ENCODE data around the gene ADCY2. TPM values are rescaled to one million over a fixed set of nuclear protein-coding genes. Genes with fewer than 3 reads are reported as not detected.

Gene ADCY2
- total and polyA plus RNA-seq, 2 experiments from 2014 or later: 23.8 to 74.9 TPM

GRCh38 chr5:7415587-7416535 lies 19.9 kb downstream of the ADCY2 start (continued):
- TF ChIP-seq, protein P1, sequence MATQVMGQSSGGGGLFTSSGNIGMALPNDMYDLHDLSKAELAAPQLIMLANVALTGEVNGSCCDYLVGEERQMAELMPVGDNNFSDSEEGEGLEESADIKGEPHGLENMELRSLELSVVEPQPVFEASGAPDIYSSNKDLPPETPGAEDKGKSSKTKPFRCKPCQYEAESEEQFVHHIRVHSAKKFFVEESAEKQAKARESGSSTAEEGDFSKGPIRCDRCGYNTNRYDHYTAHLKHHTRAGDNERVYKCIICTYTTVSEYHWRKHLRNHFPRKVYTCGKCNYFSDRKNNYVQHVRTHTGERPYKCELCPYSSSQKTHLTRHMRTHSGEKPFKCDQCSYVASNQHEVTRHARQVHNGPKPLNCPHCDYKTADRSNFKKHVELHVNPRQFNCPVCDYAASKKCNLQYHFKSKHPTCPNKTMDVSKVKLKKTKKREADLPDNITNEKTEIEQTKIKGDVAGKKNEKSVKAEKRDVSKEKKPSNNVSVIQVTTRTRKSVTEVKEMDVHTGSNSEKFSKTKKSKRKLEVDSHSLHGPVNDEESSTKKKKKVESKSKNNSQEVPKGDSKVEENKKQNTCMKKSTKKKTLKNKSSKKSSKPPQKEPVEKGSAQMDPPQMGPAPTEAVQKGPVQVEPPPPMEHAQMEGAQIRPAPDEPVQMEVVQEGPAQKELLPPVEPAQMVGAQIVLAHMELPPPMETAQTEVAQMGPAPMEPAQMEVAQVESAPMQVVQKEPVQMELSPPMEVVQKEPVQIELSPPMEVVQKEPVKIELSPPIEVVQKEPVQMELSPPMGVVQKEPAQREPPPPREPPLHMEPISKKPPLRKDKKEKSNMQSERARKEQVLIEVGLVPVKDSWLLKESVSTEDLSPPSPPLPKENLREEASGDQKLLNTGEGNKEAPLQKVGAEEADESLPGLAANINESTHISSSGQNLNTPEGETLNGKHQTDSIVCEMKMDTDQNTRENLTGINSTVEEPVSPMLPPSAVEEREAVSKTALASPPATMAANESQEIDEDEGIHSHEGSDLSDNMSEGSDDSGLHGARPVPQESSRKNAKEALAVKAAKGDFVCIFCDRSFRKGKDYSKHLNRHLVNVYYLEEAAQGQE (IDR thresholded peaks at IDR 0.05; ENCODE audit: unreplicated experiment): no peak
- no peak for TF ChIP-seq CTCF (conservative IDR thresholded peaks at IDR 0.05; ENCODE audit: low read depth in 2 of 2)

DNA sequence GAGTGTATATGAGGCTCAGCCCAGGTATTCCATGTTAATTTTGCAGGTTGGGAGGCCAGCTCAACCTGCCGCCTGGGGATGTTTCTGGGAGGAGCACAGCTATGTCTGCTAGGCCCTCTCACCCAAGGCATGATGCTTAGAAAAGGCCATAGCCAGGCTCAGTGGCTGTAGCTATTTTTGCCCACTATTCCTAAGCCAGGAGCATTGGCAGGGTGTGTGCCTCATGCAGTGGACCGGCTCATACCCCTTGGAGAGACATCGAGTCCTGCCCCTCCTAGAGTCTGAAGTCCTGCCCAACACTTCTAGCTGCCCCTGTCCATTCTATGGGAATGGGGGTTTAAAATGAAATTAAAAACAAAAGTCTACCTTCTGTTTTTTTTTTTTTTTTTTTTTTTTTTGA lies 22.3 kb downstream of the ADCY2 start:
- ATAC-seq: no peak
- Mint-ChIP-seq H3K27me3 (ENCODE audit: insufficient read depth, low read depth, poor library complexity) (no peaks in the 10 kb centered on the region), H3K27ac (no peak overlapping the region), H3K4me3 (no peak overlapping the region), H3K9me3 (no peaks in the 10 kb centered on the region), H3K36me3 (ENCODE audit: low read depth) (peaks cover 68% of the 10 kb centered on the region), H3K4me1 (peaks cover 55% of the 10 kb centered on the region)
- Histone ChIP-seq H3F3A (replicated peaks; ENCODE audit: low read depth) (peaks cover 19% of the 10 kb centered on the region), H3K27ac (ENCODE audit: low read depth) (0 out of 2 replicates have a peak overlapping the region, but pooled peaks have one; percentile 18), H3K4me2 (no peak overlapping the region), H3K4me1 (ENCODE audit: insufficient read depth) (peaks cover 49% of the 10 kb centered on the region), H2AFZ (no peak overlapping the region), H3K4me3 (no peak overlapping the region), H3K36me3 (ENCODE audit: insufficient read depth) (peaks cover 12% of the 10 kb centered on the region), H3K79me2 (replicated peaks; ENCODE audit: insufficient read depth) (peaks cover 75% of the 10 kb centered on the region), H3K27me3 (ENCODE audit: insufficient read depth) (no peaks in the 10 kb centered on the region), H4K20me1 (replicated peaks; ENCODE audit: insufficient read depth) (peaks cover 14% of the 10 kb centered on the region), H3K9me2 (ENCODE audit: insufficient read depth) (no peaks in the 10 kb centered on the region)
- DNase-seq (ENCODE audit: low spot score): no peak
- TF ChIP-seq JUNB (IDR thresholded peaks at IDR 0.05; ENCODE audit: unreplicated experiment): no peak
- TF ChIP-seq ZNF331 (CRISPR knock-in tag; IDR thresholded peaks at IDR 0.05; ENCODE audit: low read depth): no peak
- TF ChIP-seq STAT1 (IDR thresholded peaks at IDR 0.05; ENCODE audit: unreplicated experiment): no peak
- no peak for TF ChIP-seq CTCF (conservative IDR thresholded peaks at IDR 0.05; ENCODE audit: low read depth in 2 of 2)
- no peak for TF ChIP-seq ZNF114 (CRISPR knock-in tag; IDR thresholded peaks at IDR 0.05)
- TF ChIP-seq, protein P1 (IDR thresholded peaks at IDR 0.05; ENCODE audit: unreplicated experiment): no peak
- TF ChIP-seq NANOG (IDR thresholded peaks at IDR 0.05; ENCODE audit: borderline replicate concordance): no peak
- TF ChIP-seq, protein P2, sequence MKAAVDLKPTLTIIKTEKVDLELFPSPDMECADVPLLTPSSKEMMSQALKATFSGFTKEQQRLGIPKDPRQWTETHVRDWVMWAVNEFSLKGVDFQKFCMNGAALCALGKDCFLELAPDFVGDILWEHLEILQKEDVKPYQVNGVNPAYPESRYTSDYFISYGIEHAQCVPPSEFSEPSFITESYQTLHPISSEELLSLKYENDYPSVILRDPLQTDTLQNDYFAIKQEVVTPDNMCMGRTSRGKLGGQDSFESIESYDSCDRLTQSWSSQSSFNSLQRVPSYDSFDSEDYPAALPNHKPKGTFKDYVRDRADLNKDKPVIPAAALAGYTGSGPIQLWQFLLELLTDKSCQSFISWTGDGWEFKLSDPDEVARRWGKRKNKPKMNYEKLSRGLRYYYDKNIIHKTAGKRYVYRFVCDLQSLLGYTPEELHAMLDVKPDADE (IDR thresholded peaks at IDR 0.05): no peak
- no peak for TF ChIP-seq EZH2phosphoT487 (IDR thresholded peaks at IDR 0.05; ENCODE audit: unreplicated experiment)
- no peak for TF ChIP-seq POLR2AphosphoS5 (IDR thresholded peaks at IDR 0.05; ENCODE audit: low read depth)

All from GM23338 (cell line).